ENCODE measurements around the gene HLA-DMB.
A peak's percentile ranks its signal among the peaks of the same experiment; 100 is the strongest.

HLA-DMB gene

DNA sequence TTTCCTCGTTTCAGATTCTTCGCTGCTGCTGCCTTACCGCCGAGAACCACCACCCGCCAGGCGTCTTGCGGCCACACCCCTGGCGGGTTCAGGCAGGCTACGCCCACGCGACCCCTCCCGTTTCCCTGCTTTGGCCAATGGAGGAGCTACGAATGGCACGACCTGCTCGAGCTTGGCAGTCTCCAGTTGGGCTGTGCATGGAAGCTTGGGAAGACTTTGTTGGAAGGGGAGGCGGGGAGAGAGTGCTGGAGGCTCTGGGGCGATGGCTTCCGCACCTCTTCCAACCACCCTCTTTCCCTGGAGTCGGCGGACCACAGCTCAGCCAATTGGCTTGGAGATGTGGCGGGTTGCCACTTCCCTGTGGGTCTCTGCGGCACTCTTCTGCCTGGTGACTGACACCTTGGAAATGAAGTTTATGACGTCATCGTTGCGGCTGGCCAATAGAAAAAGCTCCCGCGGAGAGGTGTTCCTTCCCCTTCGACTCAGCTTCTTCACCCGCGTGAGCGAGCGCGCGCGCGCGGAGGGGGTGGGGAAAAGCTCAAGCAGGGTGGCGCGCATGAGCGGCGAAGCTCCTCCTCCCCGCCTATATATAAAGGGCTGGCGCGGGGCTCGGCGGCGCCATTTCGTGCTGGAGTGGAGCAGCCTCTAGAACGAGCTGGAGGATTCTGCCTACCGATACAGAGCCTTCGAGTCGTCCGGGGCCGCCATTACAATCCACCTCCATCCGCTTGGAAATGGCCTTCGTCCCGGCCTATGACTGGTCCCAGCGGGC lies 30.9 kb upstream of the HLA-DMB start:
- peak; percentile 99 to 100 for DNase-seq (ENCODE audit: low read depth in 1 of 2, low spot score in 1 of 2)

DNA sequence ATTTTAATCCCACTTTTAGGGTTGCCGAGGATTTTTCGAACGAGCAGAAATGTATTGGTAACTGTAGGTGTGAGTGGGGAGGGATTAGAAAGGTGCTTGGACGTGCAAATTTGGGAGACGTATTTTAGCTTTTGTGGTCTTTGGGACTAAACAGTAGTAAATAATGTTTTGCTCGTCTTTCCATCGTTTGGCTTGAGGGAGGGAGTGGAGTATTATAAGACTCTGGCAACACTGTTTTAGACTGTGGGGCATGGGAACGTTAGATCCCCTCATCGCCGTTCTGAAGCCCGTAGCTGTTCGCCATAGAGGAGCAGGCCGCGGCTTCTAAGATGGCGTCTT lies 30.4 kb upstream of the HLA-DMB start:
- DNase-seq (ENCODE audit: low read depth in 1 of 2, low spot score in 1 of 2), result no peak

DNA sequence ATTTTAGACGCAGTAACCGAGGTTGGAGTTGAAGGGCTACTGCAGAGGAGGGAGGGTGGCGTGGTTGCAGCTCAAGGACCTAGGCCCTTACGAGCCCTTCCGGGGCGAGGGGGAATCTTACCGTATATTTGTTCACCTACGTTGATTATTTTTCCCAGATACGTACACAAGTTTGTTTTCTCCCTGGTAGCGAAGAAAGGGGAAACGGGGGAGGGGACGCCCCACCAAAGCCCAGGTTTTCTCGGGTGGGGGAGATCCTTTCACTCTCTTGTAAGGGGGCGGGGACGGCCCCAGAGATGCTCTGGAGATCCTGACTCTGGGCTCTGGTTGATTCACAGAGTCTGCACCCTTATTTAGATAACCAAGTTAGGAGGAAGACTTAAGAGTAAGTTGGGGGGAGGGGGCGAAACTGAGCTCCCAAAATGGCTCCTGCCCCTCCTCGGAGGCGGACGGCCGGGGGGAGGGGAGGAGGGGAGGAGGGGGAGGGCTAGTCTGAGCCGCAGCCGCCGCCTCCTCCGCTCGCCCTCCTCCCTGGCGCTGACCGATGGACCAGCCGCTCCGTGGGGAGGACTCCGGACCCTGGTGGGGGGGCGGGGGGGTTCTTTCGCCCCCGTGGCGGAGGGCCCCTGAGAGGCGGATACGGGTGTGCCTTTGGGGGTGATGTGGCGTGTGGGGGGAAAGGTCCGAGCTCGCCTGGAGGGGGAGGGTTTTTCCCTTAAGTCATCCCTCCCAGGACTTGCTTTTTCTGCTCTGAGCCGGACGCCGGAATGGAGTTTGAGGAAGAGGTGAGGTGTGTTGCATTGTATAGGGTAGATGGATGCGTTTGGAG lies 29.8 kb upstream of the HLA-DMB start:
- DNase-seq (ENCODE audit: low read depth in 1 of 2, low spot score in 1 of 2), result peak; percentile 51 to 69

DNA sequence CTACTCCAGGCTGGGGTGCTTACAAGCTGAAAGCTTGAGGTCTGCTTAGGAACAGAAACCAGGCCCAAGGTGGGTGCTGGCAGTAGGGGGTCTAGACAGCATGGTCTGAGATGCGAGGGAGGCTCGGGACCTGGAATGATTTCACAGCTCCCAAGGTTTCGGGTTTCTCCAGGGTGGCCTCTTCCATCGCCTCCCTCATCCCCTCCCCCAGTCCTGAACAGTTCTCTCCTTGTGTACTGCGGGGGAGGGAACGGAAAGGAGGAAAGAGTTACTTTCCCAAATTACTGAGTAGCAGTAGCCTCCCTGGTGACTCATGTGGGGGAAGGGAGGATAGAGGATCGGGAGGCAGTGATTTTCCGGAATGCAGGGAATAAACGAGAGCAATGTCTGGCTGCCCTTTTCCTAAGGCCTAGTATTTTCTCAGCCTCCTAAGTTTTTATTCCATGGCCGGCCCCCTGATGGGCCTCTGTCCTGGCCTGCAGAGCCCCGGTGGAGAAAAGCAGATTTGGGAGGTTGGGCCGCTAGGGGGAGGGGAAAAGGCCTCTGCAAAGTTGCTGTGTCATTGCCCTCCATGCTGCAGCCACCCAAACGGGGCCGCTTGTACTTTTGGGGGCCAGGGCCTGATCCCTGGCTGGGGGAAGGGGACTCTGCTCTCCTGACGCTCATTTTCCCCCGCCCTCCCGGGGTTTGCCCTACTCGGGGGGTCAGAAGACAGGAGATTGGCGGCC lies 29.0 kb upstream of the HLA-DMB start:
- peak; percentile 44 to 58 for DNase-seq (ENCODE audit: low read depth in 1 of 2, low spot score in 1 of 2)

DNA sequence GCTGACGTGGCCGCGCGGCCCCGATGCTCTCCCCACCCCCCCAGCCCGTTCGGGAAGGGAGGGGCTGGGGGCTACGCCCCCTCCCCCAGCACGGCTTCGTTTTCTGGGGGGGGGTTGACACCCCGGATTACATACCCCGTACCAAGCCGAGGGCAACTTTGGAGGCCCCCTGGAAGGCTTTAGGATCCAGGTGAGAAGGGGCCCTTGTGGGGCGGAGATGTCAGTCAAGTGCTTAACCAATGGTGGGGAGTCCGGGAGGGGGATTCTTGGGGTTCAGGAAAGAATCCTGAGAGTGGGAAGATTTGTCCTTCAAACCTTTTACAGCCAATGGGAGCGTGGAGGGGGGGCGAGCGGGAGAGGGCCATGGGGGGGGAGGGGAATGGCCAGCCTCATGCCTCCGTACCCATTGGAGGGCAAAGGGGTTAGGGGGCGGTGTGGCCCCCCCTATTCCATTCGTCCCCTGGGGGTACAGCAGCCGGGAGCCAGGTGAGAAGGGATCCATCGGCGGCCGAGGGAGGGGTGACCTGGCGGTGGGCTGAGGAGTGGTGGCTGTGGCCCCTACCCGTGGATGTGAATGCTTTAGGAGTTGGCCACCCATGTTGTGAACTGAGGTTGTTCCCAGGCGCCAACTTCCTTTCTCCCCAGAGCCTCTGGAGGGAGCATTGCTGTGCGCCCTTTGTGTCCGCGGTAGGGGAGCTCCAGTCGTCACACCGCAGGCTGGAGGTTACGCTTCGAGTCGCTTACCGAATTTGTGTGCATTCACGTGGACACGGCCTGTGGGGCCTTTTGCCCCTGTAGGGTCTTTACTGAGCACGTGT lies 28.2 kb upstream of the HLA-DMB start:
- peak in 1 of 2 donors; percentile 68 for DNase-seq (ENCODE audit: low read depth in 1 of 2, low spot score in 1 of 2)

DNA sequence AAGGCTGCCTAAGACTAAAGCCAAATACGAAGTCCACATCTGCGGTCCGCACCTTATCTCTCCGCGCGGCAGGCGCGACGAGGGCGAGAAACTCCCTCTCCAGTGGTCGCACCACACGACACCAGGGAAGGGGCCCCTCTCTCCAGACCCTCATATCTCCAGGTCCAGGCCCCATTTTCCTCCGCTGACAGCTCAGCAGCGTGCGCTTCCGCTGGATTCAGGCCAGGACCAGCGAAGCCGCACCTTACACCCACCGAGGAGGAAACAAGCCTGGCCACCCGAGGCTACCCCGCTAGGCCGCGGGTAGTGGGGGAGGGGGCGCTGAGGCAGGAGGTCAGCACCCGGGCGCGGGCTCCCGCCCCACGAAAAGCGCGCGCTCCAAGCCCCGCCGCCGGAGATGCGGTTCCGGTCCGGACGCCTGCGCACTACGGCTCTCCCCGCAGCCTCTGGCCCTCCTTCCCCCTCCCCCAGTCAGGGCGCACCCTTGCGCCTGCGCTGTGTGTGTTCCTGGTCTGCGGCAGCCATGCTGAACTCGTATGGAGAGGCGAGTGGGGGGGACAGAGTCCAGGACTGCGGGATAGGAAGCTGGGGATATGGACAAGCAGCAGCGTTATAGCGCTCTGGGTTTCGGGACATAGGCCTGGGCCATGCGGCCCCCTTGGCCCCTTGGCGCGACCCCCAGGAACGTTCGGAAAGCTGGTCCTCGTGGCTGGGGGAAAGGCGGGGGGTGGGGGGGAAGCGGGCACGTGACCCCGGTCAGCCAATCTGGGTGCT lies 27.5 kb upstream of the HLA-DMB start, which contains the start of gene BRD2:
Gene BRD2 (plus strand): TSS at position 502 of the 774 bp plus-strand sequence. CDS start 4,305 bp downstream, outside the sequence.
- DNase-seq (ENCODE audit: low read depth in 1 of 2, low spot score in 1 of 2), result peak; percentile 91 to 97

DNA sequence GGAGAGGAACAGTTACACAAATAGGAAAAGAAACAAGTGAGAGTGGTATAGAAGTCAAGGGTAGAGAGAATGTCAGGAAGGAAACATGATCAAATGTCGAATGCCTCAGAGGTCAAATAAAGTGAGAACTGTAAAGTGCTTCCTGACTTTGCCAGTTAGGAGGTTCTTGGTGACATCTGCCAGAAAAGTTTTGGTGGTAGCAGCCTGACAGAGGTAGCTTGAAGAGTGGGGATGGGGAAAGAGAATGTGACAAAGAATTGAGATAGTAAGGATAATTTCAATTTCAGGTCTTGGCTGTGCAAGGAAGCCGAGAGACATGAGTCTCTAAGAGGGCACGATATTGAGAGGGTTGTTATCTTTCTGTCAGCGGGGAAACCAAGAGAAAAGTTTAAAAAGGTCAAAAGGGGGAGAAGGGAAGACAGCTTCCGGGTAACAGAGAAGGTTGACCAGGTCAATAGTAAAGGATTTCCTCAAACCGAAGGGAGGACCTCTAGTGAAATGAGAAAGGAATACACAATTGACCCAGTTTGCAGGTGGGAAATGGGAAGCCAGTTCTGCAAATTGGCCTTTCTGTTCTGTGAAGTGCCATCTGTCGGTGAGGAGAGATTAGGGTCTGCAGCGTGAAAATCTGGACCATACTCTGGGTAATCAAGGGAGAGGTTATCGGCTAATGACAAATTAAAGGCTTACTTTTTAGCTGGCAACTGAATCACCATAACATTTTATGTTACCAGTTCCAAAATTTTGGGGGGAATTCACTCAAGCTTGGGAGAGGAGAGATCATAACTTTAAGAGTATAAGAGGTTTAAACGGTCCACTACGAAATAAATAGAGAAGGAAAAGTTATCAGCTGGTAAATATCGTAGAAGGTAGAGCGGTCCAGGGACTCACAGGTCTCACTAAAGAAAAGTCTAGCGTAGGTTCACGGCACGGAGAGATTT lies 26.6 kb upstream of the HLA-DMB start:
- DNase-seq (ENCODE audit: low read depth in 1 of 2, low spot score in 1 of 2), result no peak

DNA sequence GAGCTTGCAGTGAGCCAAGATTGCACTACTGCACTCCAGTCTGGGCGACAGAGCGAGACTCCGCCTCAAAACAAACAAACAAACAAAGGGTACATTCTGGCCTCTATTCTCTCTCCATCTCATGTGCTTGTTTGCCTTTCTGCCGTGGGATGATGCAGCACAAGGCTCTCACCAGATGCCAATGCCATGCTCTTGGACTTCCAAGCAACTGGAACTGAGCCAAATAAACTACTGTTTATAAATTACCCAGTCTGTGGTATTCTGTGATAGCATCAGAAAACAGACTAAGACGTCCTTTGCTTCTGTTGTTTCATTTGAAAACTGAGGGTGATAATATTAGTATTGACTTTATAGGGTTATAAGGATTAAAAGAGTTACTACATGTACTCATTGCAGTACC lies 23.9 kb upstream of the HLA-DMB start:
- no peak for DNase-seq (ENCODE audit: low read depth in 1 of 2, low spot score in 1 of 2)

DNA sequence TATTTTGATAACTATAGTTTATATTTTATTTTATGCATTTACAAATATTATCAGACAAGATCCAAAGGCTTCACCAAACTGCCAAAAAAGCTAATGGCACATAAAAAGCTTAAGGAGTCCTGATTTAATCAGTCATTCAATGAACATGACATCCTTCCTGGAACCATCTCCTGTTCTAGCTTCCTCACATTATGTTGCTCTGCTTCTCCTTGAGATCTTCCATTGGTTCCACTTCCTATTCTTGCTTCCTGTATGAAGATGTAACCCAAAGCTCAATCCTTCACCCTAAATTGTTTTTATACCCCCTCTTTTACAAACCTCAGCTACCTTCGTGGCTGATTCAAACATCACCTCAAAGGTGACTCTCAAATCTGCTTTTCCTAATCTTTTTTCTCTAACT lies 23.0 kb upstream of the HLA-DMB start:
- no peak for DNase-seq (ENCODE audit: low read depth in 1 of 2, low spot score in 1 of 2)

DNA sequence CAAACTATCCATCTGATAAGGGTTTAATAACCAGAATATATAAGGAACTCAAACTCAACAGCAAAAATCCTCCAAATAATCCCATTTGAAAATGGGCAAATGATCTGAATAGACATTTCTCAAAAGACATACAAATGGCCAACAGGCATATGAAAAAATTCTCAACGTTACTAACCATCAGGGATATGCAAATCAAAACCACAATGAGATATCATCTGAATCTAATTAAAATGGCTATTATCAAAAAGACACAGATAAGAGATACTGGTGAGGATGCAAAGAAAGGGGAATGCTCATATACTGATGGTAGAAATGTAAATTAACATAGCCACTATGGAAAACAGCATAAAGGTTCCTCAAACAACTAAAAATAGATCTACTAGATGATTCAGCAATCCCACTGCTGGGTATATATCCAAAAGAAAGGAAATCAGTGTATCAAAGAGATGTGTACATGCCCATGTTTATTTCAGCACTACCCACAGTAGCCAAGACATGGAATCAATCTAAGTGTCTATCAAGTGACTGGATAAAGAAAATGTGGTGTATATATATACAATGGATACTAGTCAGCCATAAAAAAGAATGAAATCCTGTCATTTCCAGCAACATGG lies 21.5 kb upstream of the HLA-DMB start:
- DNase-seq (ENCODE audit: low read depth in 1 of 2, low spot score in 1 of 2), result no peak

DNA sequence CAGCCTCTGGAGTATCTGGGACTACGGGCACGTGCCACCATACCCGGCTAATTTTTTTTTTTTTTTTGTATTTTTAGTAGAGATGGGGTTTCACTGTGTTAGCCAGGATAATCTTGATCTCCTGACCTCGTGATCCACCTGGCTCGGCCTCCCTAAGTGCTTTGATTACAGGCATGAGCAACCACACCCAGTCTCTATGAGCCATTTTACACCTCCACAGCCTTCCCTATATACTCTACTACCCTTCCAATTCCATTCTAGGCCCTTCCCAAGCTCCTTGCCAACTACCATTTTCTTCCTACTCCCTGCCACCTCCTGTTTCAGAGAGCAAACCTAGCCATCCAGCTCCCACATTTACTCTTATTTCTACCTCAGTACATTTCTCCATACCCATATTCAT lies 19.7 kb upstream of the HLA-DMB start:
- DNase-seq (ENCODE audit: low read depth in 1 of 2, low spot score in 1 of 2), result no peak

DNA sequence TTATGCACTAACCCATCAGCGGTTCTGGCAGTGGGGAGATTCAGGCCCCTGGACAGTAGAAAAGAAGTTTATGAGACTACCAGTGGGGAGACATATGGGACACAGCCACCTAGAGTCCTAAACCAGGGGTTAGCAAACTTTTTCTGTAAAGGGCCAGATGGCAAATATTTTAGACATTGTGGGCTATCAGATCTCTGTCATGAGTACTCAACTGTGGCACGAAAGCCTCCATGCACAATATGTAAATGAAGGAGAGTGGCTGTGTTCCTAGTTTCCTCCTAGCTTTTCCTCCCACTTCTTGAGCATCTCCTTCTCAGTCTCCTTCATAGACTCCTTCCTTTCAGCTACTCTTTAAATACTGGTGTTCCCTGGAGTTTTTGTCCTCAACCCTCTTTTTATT lies 15.3 kb upstream of the HLA-DMB start:
- DNase-seq (ENCODE audit: low read depth in 1 of 2, low spot score in 1 of 2), result no peak

DNA sequence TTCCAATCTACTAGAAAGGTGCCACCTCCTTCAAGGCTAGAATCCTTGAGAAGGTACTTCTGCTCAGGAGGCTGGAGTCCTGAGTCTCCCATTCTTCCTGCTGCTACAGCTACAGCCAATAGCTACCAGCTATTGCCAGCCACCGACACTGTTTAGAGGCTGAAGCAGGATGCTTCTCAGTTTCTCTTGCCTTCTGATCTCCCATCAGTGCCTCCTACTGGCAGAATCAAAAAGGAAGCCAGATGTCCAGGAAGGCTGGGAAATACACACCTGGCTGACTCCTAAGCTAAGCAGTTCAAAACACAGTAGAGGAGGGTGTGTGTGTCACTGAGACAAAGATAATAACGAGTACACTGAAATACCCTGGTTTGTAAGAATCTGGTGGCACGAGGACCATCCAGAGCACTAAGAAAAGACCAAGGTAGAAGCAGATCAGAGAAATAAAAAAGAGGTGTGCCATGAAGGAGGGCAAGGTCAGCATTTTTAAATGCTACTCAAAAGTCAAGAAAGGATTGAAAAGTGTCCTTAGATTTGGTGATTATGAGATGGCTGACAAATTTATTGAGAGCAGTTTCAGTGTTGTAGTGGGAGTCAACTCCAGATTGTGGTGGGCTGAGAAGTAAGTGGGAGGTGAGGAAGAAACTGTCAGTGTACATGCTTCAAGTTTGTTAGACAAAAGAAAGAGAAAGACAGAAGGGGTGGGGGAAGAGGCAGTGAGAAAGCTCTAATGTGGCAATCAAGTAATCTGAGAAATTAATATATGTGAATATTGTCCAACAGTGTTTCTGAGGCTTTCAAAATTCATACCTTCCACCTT lies 14.4 kb upstream of the HLA-DMB start:
- no peak for DNase-seq (ENCODE audit: low read depth in 1 of 2, low spot score in 1 of 2)

DNA sequence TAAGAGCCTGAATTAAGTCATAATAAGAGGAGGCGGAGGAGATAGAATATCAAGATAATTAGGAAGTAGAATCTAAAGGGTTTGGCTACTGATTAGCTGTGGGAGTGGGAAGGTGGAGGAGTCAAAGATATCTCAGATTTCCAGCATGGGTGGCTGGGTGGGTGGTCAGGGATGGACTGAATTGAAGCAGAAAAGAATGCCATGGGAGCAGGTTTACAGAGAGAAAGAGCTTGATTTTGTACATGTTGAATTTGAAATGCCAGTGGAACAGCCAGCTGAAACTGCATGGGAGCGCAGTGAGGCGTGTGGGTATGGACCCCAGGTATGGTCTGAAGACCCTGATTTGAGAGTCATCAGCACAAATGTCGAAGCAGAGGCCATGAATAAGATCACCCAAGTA lies 13.4 kb upstream of the HLA-DMB start:
- no peak for DNase-seq (ENCODE audit: low read depth in 1 of 2, low spot score in 1 of 2)

DNA sequence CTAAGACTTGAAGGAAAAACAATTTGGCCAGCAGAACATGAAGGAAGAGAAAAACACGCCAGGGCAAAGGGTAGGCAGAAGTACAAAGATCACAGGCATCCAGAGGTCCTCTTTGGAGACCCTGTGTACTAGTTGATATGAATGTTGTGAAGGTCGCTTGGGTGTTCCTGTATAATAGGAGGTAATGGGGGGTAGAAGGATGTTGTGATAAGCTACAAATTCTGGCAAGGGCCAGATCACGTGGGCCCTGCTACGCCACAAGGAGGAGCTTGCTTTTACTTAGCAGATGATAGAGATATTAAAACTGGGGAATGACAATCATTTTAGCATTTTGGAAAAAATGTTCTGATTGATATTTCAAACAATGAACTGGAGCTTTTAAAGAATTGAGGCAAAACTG lies 12.9 kb upstream of the HLA-DMB start:
- DNase-seq (ENCODE audit: low read depth in 1 of 2, low spot score in 1 of 2), result no peak

DNA sequence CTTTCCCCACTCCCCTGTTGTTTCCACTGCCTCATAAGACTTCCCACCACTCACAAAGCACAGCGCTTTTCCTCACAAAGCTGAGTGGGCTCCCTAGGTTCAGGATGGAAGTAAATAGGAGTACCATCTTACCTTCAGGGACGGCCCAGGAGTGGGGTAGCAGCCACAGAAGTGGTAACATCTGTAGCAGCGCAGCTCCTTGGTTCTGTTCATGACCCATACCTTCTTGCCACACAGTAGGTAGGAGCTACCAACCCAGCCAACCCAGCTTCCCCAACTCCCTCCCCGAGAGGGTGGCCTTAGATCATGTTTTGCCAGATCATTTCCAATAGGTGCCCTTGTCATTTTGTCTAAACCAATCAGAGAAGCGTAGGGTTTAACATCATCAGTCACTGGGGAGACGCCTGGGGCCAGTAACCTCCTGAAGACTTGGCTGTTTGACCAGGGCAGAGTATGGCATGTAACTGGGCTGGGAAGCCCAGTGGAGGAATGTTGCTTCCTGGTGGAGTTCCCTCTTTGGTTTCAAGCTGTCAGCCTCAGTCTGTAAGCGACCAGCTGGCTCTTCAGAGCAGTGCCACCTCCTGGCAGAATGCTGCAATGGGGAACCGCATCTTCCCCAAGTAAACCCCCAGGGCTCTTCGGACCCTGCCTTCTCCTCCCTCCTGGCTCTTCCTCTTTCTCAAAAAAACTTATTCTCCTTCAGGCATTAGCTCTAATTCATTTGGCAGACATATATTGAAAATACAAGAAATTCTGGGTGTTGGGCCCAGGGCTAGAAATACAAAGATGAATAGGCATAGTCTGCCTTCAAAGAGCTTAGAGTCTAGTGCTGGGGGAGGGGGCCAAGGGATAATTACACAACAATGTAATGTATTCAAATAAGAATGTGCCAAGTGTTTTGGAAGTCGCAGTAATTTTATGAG lies 12.2 kb upstream of the HLA-DMB start, which contains the start of gene HLA-DMA:
Gene HLA-DMA (minus strand): TSS at position 281 of the 923 bp plus-strand sequence. CDS start 61 bp downstream, at position 220.
- DNase-seq (ENCODE audit: low read depth in 1 of 2, low spot score in 1 of 2), result peak; percentile 31 to 53

DNA sequence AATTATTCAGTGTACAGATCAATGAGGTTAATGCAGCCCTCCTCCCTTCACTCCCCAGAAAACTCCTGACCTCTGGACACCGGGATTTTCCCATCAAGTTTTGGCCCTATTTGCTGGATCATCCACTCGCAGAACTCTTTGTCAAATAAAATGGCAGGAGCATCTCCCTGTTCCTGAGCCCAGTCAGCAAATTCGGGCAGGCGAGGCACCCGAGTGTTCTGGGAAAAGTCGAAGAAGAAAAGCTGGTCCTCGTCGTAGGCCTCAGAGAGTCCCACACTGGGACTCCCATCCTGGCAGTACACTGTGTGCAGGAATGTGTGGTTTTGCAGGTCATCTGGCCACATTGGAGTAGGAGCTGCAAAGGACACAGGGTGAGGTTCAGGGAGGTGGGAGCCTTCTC lies 9.6 kb upstream of the HLA-DMB start:
- no peak for DNase-seq (ENCODE audit: low read depth in 1 of 2, low spot score in 1 of 2)

Measured in activated T-helper 1 cell treated with anti-CD3 and anti-CD28 coated beads, Interleukin-2, amount 50 U/mL, for 16 hours (primary cell).